ENCODE results near the gene IL17D. TPM values are rescaled to one million over a fixed set of nuclear protein-coding genes. Genes with fewer than 3 reads are reported as not detected.

IL17D gene
- total and polyA plus RNA-seq, 2 donors (not counting 3 experiments of a cell fraction or from before 2014, with no cell fraction given): 4.0 to 6.1 TPM

GRCh38 chr13:20696073-20696472 is 7.4 kb upstream of the IL17D start:
- no peak for TF ChIP-seq GATA2 (IDR thresholded peaks at IDR 0.05; ENCODE audit: insufficient read depth, insufficient read length, low read depth, low read length)
- no peak for TF ChIP-seq FOS (IDR thresholded peaks at IDR 0.05; ENCODE audit: borderline replicate concordance, insufficient read depth, low read length)
- no peak for TF ChIP-seq POLR2A (IDR thresholded peaks at IDR 0.05; ENCODE audit: low read depth, low read length)
- no peak for TF ChIP-seq JUN (IDR thresholded peaks at IDR 0.05; ENCODE audit: borderline replicate concordance, insufficient read depth, insufficient read length, low read depth)
- TF ChIP-seq CTCF (IDR thresholded peaks at IDR 0.05; ENCODE audit: extremely low read depth in 1 of 2, insufficient read depth in 1 of 2, low read depth in 1 of 2, low read length in 2 of 2): no peak
- TF ChIP-seq MAX (IDR thresholded peaks at IDR 0.05; ENCODE audit: insufficient read depth, insufficient read length): no peak
- TF ChIP-seq POLR2AphosphoS5 (IDR thresholded peaks at IDR 0.05; ENCODE audit: insufficient read depth, low read depth, low read length): no peak
- no peak for TF ChIP-seq MYC (IDR thresholded peaks at IDR 0.05; ENCODE audit: low read depth, low read length)
- intact Hi-C loops (cut with micrococcal nuclease) (no loop called here), dilution Hi-C loops (cut with MboI; ENCODE audit: extremely low pct_ligation_motif_present, low sequenced_read_pairs) (no loop called here)
- Histone ChIP-seq H3K4me2 (ENCODE audit: insufficient read depth, low read length) (no peak overlapping the region), H4K20me1 (replicated peaks; ENCODE audit: control insufficient read depth, extremely low read depth, insufficient read depth, low read length) (no peaks in the 10 kb centered on the region), H3K9ac (replicated peaks; ENCODE audit: extremely low read depth, insufficient read depth, low read length) (no peak overlapping the region), H3K27ac (ENCODE audit: insufficient read depth, low read depth, low read length) (no peak overlapping the region), H3K9me3 (replicated peaks; ENCODE audit: control insufficient read depth, insufficient read depth, low read length) (no peaks in the 10 kb centered on the region), H3K9me1 (replicated peaks; ENCODE audit: control insufficient read depth, extremely low read depth, insufficient read depth, low read length) (no peaks in the 10 kb centered on the region), H3K27me3 (ENCODE audit: control insufficient read depth in 2 of 2, insufficient read depth in 2 of 2, low read length in 2 of 2) (no peaks in the 10 kb centered on the region), H2AFZ (ENCODE audit: low read depth, low read length) (no peak overlapping the region), H3K36me3 (ENCODE audit: control insufficient read depth in 2 of 2, extremely low read depth in 1 of 2, insufficient read depth in 2 of 2, low read length in 2 of 2) (no peaks in the 10 kb centered on the region), H3K4me1 (ENCODE audit: control insufficient read depth, extremely low read depth, insufficient read depth, low read length) (no peaks in the 10 kb centered on the region), H3K4me3 (replicated peaks in 1 of 3; ENCODE audit: insufficient read depth in 1 of 3, low read depth in 1 of 3, low read length in 3 of 3) (no peak overlapping the region), H3K79me2 (ENCODE audit: control insufficient read depth, insufficient read depth, low read length) (no peaks in the 10 kb centered on the region)
- DNase-seq (ENCODE audit: low read depth, low spot score) (no peak), FAIRE-seq (peak; percentile 38)
- POLR2A ChIA-PET: no interaction called here
- CTCF ChIA-PET: no interaction called here
- no TSS peak for BruUV-seq (replicated peaks)
